Bronchial epithelial cell (primary cell): ENCODE measurements around the gene CHST8. TPM values are rescaled to one million over a fixed set of nuclear protein-coding genes. Genes with fewer than 3 reads are reported as not detected.

Source experiments
- DNase-seq: peaks from one replicate; pipeline ENCODE4 v3.0.0-alpha.2; 2010; ENCODE audit warnings: low read depth
- FAIRE-seq: peaks from 2 replicates; lab custom pipeline; 2011; peaks lifted over from hg19 to GRCh38; lab: Jason Lieb, UNC
- H3K27me3 ChIP-seq: 2 replicates; pipeline ENCODE4 v1.5.1; 2011; ENCODE audit warnings: low read length; ENCODE audit not compliant: control insufficient read depth, insufficient read depth
- H3K36me3 ChIP-seq: 2 replicates; pipeline ENCODE4 v1.5.1; 2011; ENCODE audit warnings: low read length; ENCODE audit not compliant: control insufficient read depth, insufficient read depth
- H3K4me3 ChIP-seq: 2 replicates; pipeline ENCODE4 v1.5.1; 2011; ENCODE audit warnings: mild to moderate bottlenecking, low read depth, low read length, control low read depth
- total RNA-seq: library from RNA; depleted of rRNA; stranded (reverse); fragments of >200 nt; gene quantifications from 2 replicates; pipeline ENCODE4 v1.2.1, GENCODE V29; 2014
- TF ChIP-seq, protein P1 (sequence below): IDR thresholded peaks from 2 replicates; pipeline ENCODE4 v1.5.1; 2011; ENCODE audit warnings: mild to moderate bottlenecking, moderate library complexity, low read length, control low read depth, inconsistent platforms; ENCODE audit not compliant: insufficient read depth, severe bottlenecking

The CHST8 gene
- total RNA-seq, 1 donor from 2014 or later: under 0.01 TPM

DNA sequence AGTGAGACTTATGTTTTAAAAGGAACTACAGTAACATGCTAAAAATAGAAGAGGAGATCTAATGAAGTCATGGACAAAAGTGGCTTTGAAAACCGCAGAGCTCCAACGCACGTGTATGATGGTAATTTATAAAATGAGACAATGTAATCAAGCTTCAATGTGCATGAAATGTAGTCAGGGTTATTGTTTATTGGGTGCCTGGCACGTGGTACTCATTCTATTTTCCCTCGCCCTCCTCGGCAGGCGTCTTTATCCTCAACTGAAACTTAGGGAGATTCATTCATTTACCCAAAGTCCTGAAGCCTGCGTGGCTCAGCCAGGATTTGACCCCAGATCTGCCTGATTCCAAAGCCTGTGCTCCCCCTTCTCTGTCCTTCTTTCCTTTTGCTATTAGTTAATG is 79.8 kb downstream of the CHST8 start:
- TF ChIP-seq, protein P1, sequence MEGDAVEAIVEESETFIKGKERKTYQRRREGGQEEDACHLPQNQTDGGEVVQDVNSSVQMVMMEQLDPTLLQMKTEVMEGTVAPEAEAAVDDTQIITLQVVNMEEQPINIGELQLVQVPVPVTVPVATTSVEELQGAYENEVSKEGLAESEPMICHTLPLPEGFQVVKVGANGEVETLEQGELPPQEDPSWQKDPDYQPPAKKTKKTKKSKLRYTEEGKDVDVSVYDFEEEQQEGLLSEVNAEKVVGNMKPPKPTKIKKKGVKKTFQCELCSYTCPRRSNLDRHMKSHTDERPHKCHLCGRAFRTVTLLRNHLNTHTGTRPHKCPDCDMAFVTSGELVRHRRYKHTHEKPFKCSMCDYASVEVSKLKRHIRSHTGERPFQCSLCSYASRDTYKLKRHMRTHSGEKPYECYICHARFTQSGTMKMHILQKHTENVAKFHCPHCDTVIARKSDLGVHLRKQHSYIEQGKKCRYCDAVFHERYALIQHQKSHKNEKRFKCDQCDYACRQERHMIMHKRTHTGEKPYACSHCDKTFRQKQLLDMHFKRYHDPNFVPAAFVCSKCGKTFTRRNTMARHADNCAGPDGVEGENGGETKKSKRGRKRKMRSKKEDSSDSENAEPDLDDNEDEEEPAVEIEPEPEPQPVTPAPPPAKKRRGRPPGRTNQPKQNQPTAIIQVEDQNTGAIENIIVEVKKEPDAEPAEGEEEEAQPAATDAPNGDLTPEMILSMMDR: no peak
- Histone ChIP-seq H3K4me3 (no peak overlapping the region), H3K27me3 (no peaks in the 10 kb centered on the region), H3K36me3 (no peaks in the 10 kb centered on the region)
- FAIRE-seq (no peak), DNase-seq (no peak)

DNA sequence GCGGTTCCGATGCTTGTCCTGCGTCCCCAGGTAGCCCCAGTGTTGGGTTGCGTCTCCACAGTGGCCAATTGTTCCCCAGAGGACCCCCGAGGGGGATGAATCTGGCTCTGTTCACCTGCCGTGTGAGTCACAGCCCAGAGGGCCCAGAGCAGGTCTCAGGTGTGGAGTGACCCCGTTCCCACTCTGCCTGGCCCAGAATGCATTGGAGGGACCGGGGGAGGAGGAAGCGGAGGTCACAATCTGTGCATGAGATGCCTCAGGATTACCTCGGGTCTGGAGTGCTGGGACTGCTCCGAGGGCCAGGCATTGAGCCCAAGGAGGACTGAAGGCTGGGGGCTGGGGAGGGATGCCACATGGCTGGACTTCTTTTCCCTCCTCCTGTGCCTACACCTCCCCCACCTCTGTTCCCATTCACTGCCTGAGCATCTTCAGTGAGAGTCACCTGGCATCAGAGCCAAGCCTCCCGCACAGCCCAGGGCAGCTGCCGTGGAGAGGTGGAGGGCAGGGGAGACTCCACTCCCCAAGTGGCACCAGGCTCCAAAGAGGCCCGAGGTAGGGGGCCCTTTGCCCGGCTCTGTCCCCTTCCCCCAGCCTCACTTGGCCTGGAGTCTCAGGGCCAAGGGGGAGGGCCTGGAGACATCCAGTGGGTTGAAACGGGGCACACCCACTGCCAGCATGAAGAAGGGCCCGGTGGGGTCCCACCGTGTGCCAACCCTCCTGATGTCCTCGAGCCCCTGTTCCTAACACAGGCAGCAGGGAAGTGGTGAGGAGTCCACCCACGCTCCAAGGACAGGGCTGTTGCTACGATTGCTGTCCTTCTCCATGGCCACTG is 81.1 kb downstream of the CHST8 start:
- FAIRE-seq: no peak
- Histone ChIP-seq H3K4me3 (no peak overlapping the region), H3K36me3 (no peaks in the 10 kb centered on the region), H3K27me3 (no peaks in the 10 kb centered on the region)
- TF ChIP-seq, protein P1: no peak
- DNase-seq: no peak

DNA sequence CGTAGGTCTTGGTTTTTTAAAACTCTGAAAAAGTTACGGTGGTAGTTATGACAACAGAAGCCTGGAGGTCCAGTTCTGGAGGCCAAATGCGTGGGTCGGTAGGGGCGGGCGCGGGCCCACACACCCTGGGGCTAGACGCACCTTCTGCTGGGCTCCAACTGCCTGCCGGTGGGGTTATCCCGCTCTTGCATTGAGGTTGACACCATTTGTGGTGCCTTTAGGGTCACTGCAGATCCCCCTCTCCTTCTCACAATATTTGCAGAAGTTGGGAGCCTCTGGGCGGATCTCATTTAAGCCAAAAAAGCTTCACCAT is 81.6 kb downstream of the CHST8 start:
- TF ChIP-seq, protein P1: no peak
- Histone ChIP-seq H3K36me3 (no peaks in the 10 kb centered on the region), H3K27me3 (no peaks in the 10 kb centered on the region), H3K4me3 (no peak overlapping the region)
- DNase-seq: no peak
- FAIRE-seq: no peak

DNA sequence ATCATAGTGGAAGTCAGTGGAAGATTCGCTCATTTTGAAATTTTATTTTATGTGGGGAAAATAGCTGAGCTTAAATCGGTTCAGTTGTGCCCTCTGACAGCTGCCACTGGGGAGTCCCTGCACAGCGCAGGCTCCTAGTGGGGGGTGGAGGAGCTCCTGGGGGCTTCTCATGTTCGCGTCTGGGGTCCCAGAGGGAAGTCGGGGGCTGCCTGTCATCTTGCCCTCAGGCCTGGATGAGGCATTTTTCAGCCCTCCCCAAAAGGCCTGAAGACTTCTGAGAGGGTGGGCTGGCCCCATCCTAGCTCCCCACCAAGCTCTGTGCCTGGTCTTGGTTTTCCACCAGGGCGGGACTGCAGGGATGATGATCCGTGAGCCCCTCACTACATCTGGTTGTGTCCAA is 82.1 kb downstream of the CHST8 start:
- FAIRE-seq: no peak
- TF ChIP-seq, protein P1: no peak
- Histone ChIP-seq H3K27me3 (no peaks in the 10 kb centered on the region), H3K4me3 (no peak overlapping the region), H3K36me3 (no peaks in the 10 kb centered on the region)
- no peak for DNase-seq

DNA sequence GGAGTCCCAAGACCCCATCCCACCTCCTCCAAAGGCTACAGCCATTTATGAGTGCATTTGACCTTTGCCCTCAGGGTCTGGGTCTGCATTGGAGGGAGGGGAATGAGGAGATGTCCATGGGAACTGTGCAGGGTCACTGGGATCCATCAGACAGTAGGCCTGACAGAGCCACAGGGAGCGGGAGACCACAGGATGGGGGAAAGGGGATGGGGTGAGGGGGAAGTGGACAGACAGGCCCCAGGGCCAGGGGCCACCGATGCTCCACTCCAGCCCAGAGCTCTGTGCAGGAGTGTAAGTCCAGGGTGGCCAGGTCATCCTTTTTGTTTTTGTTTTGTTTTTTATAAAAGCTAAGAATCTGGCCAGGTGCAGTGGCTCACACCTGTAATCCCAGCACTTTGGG is 82.5 kb downstream of the CHST8 start:
- DNase-seq: no peak
- no peak overlapping the region for H3K4me3 ChIP-seq
- FAIRE-seq: no peak
- TF ChIP-seq, protein P1: no peak
- no peaks in the 10 kb centered on the region for H3K27me3 ChIP-seq
- no peaks in the 10 kb centered on the region for H3K36me3 ChIP-seq
